Activated CD4-positive, CD25-positive, alpha-beta regulatory T cell treated with anti-CD3 and anti-CD28 coated beads, Interleukin-2, amount 50 U/mL, for 16 hours (primary cell): ENCODE measurements around the gene TOR3A.
"Not testable (repeated sequence)": the region's sequence is repeated elsewhere in the genome, so short reads cannot be mapped to it uniquely, and the experiment has no call there.

Experiments used
- DNase-seq: peaks from one replicate; pipeline ENCODE4 v3.0.0-alpha.2; 2020; ENCODE audit warnings: low read depth, low spot score

Gene TOR3A, protein sequence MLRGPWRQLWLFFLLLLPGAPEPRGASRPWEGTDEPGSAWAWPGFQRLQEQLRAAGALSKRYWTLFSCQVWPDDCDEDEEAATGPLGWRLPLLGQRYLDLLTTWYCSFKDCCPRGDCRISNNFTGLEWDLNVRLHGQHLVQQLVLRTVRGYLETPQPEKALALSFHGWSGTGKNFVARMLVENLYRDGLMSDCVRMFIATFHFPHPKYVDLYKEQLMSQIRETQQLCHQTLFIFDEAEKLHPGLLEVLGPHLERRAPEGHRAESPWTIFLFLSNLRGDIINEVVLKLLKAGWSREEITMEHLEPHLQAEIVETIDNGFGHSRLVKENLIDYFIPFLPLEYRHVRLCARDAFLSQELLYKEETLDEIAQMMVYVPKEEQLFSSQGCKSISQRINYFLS

DNA sequence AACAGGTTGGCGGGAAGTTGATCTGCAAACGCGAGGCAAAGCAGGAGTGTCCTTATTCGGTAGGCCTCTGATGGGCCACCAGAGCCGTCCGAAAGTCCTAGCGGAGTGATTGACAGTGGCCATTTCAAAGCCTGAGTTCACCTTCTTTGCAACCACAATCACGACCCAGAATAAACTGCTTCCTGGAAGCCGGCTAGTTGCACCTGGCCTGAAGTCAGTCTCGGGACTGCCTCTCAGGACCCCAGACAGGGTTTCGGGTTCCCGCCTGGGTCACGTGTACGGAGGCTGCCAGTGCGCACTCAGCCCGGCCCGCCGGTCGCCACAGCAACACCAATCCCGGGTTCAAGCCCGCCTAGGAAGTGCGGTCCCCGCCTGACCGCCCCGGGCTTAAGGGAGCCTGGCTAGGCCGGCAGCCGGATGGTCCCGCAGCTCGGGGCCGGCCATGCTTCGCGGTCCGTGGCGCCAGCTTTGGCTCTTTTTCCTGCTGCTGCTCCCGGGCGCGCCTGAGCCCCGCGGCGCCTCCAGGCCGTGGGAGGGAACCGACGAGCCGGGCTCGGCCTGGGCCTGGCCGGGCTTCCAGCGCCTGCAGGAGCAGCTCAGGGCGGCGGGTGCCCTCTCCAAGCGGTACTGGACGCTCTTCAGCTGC is at the start of gene TOR3A:
TSS of gene TOR3A (plus strand) at position 384 of the 646 bp plus-strand sequence. CDS start at position 443, 59 bp downstream.
- DNase-seq = peak; percentile 29

DNA sequence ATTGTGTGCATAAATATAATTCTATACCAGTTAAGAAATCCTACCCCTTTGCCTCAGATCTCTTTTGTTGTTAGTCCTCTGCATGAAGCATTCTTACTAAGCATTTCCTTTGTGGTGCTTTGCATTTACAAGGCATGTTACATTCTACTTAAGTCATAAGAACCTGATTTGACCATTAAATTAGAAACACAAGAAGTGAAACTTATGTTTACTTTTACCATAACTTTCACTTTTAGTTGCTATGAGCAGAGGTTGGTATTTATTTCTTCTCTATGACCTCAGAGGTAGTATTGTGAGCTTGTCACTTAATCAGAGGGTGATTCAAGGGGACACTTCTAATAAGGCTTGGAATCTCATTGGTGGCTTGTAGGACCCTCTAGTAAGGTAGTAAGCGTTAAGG is 47.1 kb upstream of the TOR3A start:
- DNase-seq = no peak

DNA sequence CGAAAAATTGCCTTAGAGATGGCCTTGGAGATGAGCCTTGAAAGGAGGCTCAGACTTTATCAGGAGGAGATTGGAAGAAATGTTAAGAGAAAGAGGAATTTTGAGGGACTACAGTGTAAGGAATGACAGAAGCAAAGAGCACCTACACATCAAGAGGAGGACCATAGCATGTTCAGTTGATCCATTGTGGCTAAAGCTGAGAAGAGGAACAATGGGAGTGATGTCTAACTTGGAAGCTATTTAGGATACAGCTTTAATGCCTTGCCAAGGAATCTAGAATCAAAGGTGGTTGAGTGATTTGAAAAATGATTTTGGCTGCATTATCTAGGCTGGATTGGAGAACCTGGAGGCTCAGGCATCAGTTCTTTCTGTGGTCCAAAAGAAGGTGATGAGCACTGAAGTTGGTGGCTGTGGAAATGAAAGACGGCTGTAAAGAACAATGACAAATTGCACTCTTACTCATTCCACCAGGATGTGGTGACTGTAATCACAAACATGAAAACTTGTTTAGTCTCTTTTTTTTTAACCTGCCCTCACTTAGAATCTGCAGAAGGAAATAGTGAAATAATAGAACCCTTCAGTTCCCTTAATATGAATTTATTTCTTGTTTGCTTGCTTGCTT is 44.9 kb upstream of the TOR3A start:
- DNase-seq = no peak

DNA sequence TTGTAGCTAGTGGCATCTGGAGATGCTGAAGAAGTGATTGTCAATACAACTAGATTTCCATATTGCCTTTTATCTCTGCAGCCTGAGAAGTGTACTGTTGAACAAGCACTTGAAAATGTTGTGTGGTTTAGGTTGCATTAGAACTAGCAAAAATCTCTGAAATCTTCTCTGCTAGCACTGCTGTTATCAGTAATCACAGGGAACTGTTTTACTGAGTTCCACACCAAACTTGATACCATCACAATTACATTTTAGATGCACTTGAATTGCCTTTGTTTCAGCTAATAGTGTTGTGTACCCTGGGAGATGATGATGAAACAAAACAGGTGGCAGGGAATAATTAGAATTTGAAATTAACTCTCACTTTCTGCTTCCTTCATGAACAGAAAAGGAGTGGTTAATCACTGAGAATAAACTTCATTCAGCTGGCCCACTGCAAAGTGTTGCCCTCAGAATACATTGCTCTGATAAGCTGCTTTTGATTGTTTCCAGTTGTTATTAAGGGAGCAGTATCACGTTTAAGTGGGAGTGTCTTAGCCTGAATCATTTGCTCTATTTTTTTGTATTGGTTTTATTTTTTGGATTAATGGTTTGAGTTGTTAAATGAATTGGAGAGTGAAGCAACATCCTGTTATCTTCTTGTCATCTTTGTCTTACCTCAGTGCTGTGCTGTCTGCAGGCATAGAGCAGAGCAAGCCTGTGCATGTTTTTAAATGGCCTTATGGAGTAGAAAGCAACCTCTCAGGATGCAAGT is 43.2 kb upstream of the TOR3A start:
- no peak for DNase-seq

DNA sequence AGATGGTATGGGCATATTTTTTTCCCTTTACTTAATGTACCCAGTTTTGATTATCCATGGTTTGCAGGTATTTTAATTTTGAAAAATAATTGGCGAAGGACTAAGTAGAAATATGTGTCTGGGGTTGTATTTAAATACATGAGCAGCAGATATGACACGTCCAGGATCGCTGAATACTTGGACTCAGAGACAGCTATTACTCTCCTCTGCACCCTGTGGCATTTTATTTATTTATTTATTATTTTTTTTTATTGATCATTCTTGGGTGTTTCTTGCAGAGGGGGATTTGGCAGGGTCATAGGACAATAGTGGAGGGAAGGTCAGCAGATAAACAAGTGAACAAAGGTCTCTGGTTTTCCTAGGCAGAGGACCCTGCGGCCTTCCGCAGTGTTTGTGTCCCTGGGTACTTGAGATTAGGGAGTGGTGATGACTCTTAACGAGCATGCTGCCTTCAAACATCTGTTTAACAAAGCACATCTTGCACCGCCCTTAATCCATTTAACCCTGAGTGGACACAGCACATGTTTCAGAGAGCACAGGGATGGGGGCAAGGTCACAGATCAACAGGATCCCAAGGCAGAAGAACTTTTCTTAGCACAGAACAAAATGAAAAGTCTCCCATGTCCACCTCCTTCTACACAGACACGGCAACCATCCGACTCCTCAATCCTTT is 42.2 kb upstream of the TOR3A start:
- not testable (repeated sequence) for DNase-seq

DNA sequence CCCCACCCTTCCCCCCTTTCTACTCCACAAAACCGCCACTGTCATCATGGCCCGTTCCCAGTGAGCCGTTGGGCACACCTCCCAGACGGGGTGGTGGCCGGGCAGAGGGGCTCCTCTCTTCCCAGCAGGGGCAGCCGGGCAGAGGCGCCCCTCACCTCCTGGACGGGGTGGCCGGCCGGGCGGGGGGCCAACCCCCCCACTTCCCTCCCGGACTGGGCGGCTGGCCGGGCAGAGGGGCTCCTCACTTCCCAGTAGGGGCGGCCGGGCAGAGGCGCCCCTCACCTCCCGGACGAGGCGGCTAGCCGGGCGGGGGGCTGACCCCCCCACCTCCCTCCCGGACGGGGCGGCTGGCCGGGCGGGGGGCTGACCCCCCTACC is 41.7 kb upstream of the TOR3A start:
- not testable (repeated sequence) for DNase-seq

DNA sequence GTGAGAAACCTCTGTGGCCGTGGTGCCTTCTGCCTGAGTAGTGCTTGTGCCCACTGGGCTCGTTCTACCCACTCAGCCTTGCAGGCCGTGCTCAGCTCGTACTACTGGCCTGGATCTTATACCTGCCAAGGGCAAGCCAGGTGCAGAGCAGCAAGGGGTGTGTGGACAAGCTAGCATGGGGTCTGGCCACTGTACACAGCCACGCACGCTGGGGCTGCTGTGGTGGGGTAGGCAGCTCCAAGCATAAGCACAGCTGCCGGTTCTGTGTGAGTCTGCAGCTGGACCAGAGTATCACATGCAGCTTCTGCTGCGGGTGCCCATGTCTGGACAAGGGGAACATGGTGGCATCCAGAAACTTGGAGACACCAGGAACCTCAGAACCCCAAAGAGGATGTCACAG is 39.8 kb upstream of the TOR3A start:
- DNase-seq = no peak

DNA sequence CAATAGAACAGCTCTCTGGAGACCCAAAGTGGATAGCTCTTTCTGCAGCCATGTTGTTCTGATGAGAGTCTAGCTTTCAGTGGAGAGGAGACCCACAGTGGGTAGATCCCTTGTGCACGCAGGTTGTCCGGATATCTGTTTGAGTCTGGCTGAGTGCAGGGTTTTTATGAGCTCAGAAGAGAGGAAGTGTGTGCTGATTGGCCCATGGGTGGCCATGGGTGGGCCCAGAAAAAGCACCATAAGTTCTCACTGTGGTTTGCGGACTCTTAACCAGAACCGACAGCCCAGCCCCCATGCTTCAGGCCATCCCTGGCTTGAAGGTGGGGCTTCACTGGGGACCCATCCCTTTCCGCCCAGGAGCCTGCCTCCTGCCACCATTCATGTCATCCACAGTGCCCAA is 39.2 kb upstream of the TOR3A start:
- no peak for DNase-seq

DNA sequence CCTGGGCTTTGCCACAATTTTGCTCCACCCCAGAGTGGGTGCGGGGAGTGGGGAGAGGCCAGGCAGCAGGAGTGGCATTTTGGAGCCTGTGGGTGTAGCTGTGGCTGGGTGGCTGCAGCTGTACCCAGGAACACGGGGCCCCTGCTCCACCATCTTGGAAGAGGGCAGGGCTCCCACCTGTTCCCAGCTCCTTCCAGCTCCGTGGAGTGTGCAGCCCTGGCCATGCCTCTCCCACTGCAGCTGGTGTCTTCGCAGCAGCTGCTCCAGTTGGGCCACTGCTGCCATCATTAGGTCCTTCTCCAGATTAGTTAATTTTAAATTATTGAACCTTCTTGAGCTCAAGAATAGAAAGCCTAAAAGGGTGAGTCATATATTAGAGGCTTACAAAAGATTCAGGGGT is 38.6 kb upstream of the TOR3A start:
- DNase-seq = no peak

DNA sequence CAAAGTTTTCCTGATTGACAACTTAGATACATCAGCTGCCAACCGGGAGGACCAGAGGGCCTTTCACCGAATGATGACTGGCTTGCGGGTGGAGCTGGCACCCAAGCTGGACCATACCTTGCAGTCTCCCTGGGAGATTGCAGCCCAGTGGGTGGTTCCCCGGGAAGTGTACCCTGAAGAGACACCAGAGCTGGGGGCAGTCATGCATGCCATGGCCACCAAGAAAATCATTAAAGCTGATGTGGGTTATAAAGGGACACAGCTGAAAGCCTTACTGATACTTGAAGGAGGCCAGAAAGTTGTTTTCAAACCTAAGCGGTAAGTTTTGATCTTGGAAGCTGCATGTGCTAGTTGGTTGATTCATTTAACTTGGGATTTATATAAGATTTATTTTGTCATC is 38.0 kb upstream of the TOR3A start:
- DNase-seq = no peak

DNA sequence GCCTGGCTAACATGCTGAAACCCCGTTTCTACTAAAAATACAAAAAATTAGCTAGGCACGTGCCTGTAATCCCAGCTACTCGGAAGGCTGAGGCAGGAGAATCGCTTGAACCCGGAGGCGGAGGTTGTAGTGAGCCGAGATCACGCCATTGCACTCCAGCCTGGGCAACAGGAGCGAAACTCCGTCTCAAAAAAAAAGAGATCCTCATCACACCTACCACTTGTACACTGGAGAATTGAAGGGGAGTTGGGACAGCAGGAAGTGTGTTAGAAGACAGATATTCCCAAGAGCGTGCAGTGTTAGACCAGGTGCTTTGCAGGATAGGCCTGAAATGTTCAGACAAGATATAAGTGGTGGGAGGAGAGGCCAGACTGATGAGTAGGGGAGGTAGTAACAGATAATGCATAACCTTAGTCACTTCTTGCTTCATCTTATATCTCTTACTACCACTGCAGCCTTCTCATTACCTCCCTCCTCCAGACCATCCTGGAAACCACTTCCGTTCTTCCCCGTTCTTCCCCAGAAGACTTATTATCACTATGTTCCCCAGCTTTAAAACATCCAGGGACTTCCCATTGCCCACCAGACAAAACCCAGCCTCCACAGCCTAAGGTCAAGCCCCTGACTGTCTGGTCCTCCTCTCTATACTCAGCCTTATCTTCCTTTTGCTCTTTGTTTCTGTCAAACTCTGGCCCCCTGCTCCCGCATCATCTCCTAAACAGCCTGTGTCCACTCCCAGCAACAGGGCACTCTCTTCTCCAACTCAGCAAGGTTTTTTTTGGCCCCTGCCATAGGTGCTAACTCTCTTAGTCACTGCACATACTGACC is 34.8 kb upstream of the TOR3A start:
- no peak for DNase-seq

DNA sequence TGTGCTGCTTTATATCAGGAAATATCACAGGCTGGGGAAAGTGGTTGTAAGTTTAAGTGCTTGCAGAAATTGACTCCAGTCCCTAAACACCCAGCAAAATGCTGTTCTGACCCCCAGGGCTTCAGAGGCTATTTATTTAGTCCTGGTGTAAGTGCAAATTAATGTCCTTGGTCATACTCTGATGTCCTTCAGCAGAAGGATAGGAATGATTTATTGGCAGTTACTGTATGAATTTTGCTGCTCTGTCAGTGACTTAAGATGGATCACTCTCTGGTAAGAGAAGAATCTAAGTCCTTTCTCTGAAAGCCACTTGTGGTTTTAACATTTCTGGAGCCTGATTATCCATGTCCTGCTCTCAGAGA is 34.3 kb upstream of the TOR3A start:
- no peak for DNase-seq

DNA sequence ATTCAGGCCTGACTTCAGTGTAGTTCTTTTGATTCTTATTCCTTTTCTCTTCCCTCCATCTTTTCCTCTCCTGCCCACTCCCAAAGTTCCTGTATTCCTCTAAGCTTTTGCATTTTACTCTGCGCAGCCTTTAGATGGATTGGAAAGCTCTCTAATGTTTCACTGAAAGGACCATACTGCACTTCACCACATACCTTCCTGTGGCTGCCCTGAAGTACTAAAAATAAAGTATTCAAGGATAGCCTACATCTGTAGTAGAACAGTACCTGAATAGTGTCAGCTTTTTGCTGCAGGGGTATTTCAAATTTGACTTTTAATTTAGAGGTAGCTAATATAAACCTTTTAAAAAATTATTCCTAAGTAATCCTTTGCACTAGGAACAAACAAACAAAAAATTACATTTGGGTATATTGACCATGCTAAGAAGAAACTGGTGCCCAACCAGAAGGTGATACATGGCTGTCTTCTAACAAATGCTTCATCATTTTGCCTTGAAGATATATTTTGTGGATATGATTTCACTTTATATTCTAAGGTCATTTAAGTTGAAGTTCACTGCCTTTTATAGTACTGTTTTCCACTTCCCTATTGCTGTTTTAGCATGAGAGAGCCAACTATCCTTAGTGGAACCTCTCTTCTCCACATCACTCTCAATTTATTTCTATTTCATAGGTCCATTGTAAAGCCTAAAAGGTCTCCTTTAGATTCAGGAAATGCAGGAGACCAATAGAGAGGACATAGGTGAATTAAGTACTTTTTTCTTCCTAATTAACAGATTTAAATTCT is 33.3 kb upstream of the TOR3A start:
- no peak for DNase-seq

DNA sequence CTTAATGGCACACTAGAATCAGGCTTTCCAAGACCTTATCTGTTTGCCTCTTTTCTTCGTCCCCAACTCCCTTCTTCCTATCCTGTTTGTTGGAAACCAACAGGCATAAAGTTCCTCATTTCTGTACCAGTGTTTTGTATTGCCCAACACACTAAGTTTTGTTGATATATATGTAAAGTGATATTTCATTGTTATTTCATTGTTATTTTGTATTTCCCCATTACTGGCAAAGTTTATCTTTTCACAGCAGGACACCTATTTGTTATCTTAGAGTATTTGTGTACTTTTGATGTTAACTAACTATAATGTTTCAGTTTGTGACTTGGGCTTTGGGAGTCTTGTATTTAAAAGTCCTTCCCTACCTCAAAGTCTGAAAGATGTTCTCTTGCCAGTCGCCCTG is 29.1 kb upstream of the TOR3A start:
- DNase-seq = no peak

DNA sequence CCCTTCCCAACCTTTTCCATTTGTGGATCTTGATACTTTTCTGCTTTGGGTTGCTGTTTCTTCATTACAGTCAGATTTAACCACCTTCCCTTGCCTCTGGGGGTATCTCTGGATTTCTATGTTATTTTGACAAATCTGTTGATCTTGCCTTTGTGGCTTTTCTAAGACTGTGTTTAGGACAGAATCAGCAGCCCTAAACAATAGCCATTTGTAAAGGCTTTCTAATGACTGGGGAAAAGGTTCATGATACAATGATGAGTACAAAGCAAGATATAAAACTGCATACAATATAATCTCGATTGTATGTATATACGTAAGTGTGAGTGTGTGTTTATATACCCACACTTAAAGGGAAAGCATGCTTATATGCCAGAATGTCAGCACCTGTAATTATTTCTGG is 28.4 kb upstream of the TOR3A start:
- no peak for DNase-seq

DNA sequence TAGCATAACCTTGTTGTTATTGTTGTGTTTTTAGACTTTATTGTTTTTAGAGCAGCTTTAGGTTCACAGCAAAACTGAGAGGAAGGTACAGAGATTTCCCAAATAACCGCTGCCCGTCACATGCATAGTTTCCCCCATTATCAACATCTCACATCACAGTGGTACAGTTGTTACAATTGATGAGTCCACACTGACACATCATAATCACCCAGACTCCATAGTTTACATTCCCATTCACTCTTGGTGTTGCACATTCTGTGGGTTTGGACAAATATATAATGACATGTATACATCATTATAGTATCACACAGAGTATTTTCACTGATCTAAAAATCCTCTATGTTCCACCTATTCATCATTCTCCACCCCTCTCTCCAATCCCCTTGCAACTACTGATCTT is 25.9 kb upstream of the TOR3A start:
- DNase-seq = no peak

DNA sequence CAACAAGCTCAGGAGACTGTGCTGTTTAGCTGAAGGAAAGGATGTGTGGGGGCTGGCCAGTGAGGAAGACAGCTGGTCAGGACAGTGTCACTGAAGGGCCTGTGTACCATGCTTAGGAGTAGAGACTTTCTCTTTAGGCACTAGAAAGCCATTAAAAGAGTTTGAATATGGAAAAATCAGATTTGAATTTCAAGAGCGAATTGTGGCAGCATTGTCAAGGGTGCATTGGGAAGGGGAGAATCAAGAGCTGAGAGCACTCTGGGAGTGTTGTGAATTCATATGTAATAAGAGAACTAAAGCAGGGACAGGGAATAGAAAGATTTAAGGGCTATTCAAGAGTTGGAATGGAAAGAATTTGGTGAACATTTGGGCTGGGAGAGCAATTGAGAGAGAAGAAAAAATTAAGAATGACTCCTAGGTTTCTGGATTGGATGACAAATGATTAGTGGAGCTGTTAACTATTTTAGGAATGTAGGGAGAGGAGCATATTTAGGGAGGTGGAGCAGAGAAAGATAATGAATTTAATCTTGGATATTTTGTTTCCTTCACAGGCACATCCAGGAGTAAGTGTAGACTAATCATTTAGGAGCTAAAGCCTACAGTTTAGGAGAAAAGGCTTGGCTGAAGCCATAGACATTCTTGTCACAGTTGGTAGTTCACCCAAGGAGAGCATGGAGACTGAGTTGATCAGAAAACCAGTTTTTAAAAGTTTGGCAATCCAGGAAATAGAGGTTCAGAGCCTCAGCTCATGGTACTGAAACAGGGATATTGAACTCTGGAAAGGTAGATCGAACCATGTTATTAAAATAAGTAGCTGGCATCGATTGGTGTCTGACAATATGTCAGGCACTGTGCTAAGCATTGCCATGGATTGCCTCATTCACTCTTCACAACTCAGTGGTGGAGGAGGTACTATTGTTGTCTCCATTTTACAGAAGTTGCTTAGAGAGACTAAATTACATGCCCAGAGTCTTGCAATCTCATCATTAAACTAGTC is 23.1 kb upstream of the TOR3A start:
- no peak for DNase-seq

DNA sequence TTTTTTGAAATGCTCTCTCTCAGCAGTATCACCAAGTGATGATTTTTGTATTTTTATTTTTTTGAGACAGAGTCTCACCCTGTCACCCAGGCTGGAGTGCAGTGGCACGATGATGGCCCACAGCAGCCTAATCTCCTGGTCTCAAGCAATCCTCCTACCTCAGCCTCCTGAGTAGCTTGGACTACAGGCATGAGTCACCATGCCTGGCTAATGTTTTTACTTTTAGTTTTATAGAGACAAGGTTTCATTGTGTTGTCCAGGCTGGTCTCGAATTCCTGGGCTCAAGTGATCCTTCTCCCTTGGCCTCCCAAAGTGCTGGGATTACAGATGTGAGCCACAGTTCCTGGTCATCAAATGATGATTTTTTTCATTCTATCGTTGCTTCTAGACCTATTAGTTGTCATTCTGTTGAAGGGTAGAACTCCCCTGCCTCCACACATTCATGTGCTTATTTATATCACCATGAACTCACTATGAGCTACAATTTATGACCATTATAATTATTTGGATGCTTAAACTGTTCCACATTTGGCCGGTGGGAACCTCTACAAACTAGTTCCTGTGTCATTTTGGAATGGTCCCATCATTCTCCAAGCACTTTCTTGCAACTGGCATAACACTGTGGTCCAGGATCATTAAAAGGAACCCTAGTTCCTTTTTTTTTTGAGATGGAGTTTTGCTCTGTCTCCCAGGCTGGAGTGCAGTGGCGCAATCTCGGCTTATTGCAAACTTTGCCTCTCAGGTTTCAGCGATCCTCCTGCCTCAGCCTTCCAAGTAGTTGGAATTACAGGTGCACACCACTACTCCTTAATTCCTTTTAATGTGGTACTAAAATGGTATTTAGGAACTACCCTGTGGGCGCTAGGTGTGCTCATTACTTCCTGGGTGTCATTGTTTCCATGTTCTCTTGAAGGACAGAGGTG is 20.2 kb upstream of the TOR3A start:
- DNase-seq = no peak
